Neural crest cell (in vitro differentiated cells): Measurements from ENCODE around the gene AKAP13. TPM values are rescaled to one million over a fixed set of nuclear protein-coding genes. Genes with fewer than 3 reads are reported as not detected.

Source experiments
- DNase-seq: peaks from one replicate; pipeline ENCODE4 v3.0.0; 2021; ENCODE audit warnings: low read depth, mixed read lengths, low spot score
- H3K27ac Mint-ChIP-seq: one replicate; pipeline ENCODE4 v1.8.0; 2021; ENCODE audit warnings: mild to moderate bottlenecking, mixed read lengths; ENCODE audit not compliant: unreplicated experiment
- H3K27me3 Mint-ChIP-seq: 2 replicates; pipeline ENCODE4 v1.8.0; 2021; ENCODE audit warnings: low read depth, mild to moderate bottlenecking, mixed read lengths
- H3K36me3 Mint-ChIP-seq: 2 replicates; pipeline ENCODE4 v1.8.0; 2021; ENCODE audit warnings: low read depth, mild to moderate bottlenecking, mixed read lengths
- H3K4me1 Mint-ChIP-seq: 2 replicates; pipeline ENCODE4 v1.8.0; 2021; ENCODE audit warnings: mixed read lengths
- H3K4me3 Mint-ChIP-seq: one replicate; pipeline ENCODE4 v1.8.0; 2021; ENCODE audit warnings: mild to moderate bottlenecking, mixed read lengths
- H3K9me3 Mint-ChIP-seq: 2 replicates; pipeline ENCODE4 v1.8.0; 2021; ENCODE audit warnings: mixed read lengths
- CTCF ChIP-seq: fragments of 200-600 bp; sonication (generic); conservative IDR thresholded peaks from 2 replicates; pipeline ENCODE4 v1.5.0; 2021; ENCODE audit warnings: antibody characterized with exemption, mild to moderate bottlenecking
- total RNA-seq: library from RNA; stranded (reverse); gene quantifications from 2 replicates; pipeline ENCODE4 v1.2.1, GENCODE V29; 2021

Gene AKAP13
- total RNA-seq, 1 donor from 2014 or later: 81.3 TPM

- Mint-ChIP-seq H3K27me3 (no peaks in the 10 kb centered on the region), H3K36me3 (no peaks in the 10 kb centered on the region), H3K9me3 (no peaks in the 10 kb centered on the region), H3K27ac (no peak overlapping the region), H3K4me1 (peaks cover 59% of the 10 kb centered on the region), H3K4me3 (peak overlapping the region; percentile 24)
- no peak for DNase-seq
- TF ChIP-seq CTCF: no peak
These were observed 93.1 kb downstream of the AKAP13 start for GRCh38 chr15:85473455-85473854.

- no peaks in the 10 kb centered on the region for H3K36me3 Mint-ChIP-seq
- H3K27me3 Mint-ChIP-seq: no peaks in the 10 kb centered on the region
- no peaks in the 10 kb centered on the region for H3K9me3 Mint-ChIP-seq
- DNase-seq: no peak
- no peak overlapping the region for H3K27ac Mint-ChIP-seq
- TF ChIP-seq CTCF: no peak
- peaks cover 68% of the 10 kb centered on the region for H3K4me1 Mint-ChIP-seq
- no peak overlapping the region for H3K4me3 Mint-ChIP-seq
These were observed 94.4 kb downstream of the AKAP13 start for GRCh38 chr15:85474700-85475316.

GRCh38 chr15:85475317-85475701 lies 94.9 kb downstream of the AKAP13 start:
- no peaks in the 10 kb centered on the region for H3K9me3 Mint-ChIP-seq
- DNase-seq: no peak
- H3K27ac Mint-ChIP-seq: no peak overlapping the region
- H3K4me3 Mint-ChIP-seq: no peak overlapping the region
- no peaks in the 10 kb centered on the region for H3K36me3 Mint-ChIP-seq
- peaks cover 62% of the 10 kb centered on the region for H3K4me1 Mint-ChIP-seq
- no peak for TF ChIP-seq CTCF
- no peaks in the 10 kb centered on the region for H3K27me3 Mint-ChIP-seq

- Mint-ChIP-seq H3K27ac (no peak overlapping the region), H3K27me3 (no peaks in the 10 kb centered on the region), H3K9me3 (no peaks in the 10 kb centered on the region), H3K36me3 (no peaks in the 10 kb centered on the region), H3K4me1 (peaks cover 58% of the 10 kb centered on the region), H3K4me3 (no peak overlapping the region)
- no peak for TF ChIP-seq CTCF
- DNase-seq: no peak
These were observed 95.3 kb downstream of the AKAP13 start for GRCh38 chr15:85475711-85476110.

GRCh38 chr15:85477061-85477460 lies 96.7 kb downstream of the AKAP13 start:
- no peak for TF ChIP-seq CTCF
- Mint-ChIP-seq H3K9me3 (no peaks in the 10 kb centered on the region), H3K27me3 (no peaks in the 10 kb centered on the region), H3K4me3 (no peak overlapping the region), H3K27ac (no peak overlapping the region), H3K36me3 (no peaks in the 10 kb centered on the region), H3K4me1 (peaks cover 61% of the 10 kb centered on the region)
- no peak for DNase-seq
